CD14-positive monocyte (primary cell): ENCODE results near the gene CDKN1C. TPM values are rescaled to one million over a fixed set of nuclear protein-coding genes. Genes with fewer than 3 reads are reported as not detected.

ENCODE experiments used
- DNase-seq, 3 donors: peaks; one replicate each; pipeline ENCODE4 v3.0.0-alpha.2; 2011 to 2022
- H2AFZ ChIP-seq: 2 replicates; pipeline ENCODE4 v1.6.0; 2012; ENCODE audit warnings: mild to moderate bottlenecking, low read depth, low read length, inconsistent platforms; ENCODE audit not compliant: insufficient read depth, poor library complexity, severe bottlenecking
- H3K27ac ChIP-seq, 2 donors: 1 replicate in 1 of 2; 2 replicates in 1 of 2; pipeline ENCODE4 v1.5.1; 2012 to 2013; ENCODE audit warnings: low read length in 2 of 2, control low read depth in 1 of 2, inconsistent platforms in 1 of 2, low read depth in 1 of 2, mild to moderate bottlenecking in 1 of 2
- H3K27me3 ChIP-seq, 2 donors: one replicate each; pipeline versions ENCODE4 v1.6.0 to v1.6.1; 2011 to 2013; ENCODE audit warnings: low read length in 2 of 2; ENCODE audit not compliant: control insufficient read depth in 2 of 2, insufficient read depth in 2 of 2
- H3K36me3 ChIP-seq, 2 donors: replicated peaks in 1 of 2; 1 replicate in 1 of 2; 2 replicates in 1 of 2; pipeline versions ENCODE4 v1.5.1 to v1.6.1; 2012 to 2013; ENCODE audit warnings: low read length in 2 of 2, control low read depth in 1 of 2, inconsistent platforms in 1 of 2, mild to moderate bottlenecking in 1 of 2; ENCODE audit not compliant: insufficient read depth in 2 of 2, control insufficient read depth in 1 of 2
- H3K4me1 ChIP-seq, 2 donors: 1 replicate in 1 of 2; 2 replicates in 1 of 2; pipeline versions ENCODE4 v1.5.1 to v1.6.1; 2012 to 2013; ENCODE audit warnings: low read length in 2 of 2, control low read depth in 1 of 2, inconsistent platforms in 1 of 2, mild to moderate bottlenecking in 1 of 2, moderate library complexity in 1 of 2; ENCODE audit not compliant: insufficient read depth in 2 of 2, control insufficient read depth in 1 of 2
- H3K4me2 ChIP-seq: replicated peaks from 2 replicates; pipeline ENCODE3; 2012; ENCODE audit warnings: low read length, moderate library complexity, mild to moderate bottlenecking; ENCODE audit not compliant: poor library complexity, severe bottlenecking; ENCODE audit errors: extremely low read depth
- H3K4me3 ChIP-seq, 3 experiments: fragments of 200-600 bp in 1 of 3; sonication (generic) in 1 of 3; replicated peaks in 1 of 3; 1 replicate in 2 of 3; 2 replicates in 1 of 3; pipeline ENCODE4 v1.5.1; 2011 to 2013; ENCODE audit warnings: low read length in 3 of 3, mild to moderate bottlenecking in 3 of 3, control low read depth in 2 of 3, low read depth in 2 of 3, inconsistent platforms in 1 of 3, moderate library complexity in 1 of 3
- H3K79me2 ChIP-seq: 2 replicates; pipeline ENCODE4 v1.6.0; 2012; ENCODE audit warnings: mild to moderate bottlenecking, control low read depth, inconsistent platforms, low read length, moderate library complexity; ENCODE audit not compliant: insufficient read depth
- H3K9ac ChIP-seq: 2 replicates; pipeline ENCODE4 v1.6.0; 2017; ENCODE audit warnings: low read length, mild to moderate bottlenecking; ENCODE audit not compliant: insufficient read depth, poor library complexity, severe bottlenecking
- H3K9me3 ChIP-seq, 2 donors: replicated peaks in 1 of 2; 1 replicate in 1 of 2; 2 replicates in 1 of 2; pipeline versions ENCODE4 v1.5.1 to v1.6.1; 2012 to 2013; ENCODE audit warnings: low read length in 2 of 2, control low read depth in 1 of 2; ENCODE audit not compliant: control insufficient read depth in 1 of 2, insufficient read depth in 1 of 2
- H4K20me1 ChIP-seq: 2 replicates; pipeline ENCODE4 v1.6.0; 2012; ENCODE audit warnings: mild to moderate bottlenecking, low read length, control low read depth, moderate library complexity; ENCODE audit not compliant: insufficient read depth
- H3K27ac Mint-ChIP-seq, 7 donors: one replicate each; pipeline ENCODE4 v1.8.0; 2020; ENCODE audit warnings: mild to moderate bottlenecking in 7 of 7, mixed read lengths in 7 of 7, moderate library complexity in 6 of 7, inconsistent platforms in 2 of 7
- H3K27me3 Mint-ChIP-seq, 3 donors: one replicate each; pipeline ENCODE4 v1.8.0; 2021 to 2022; ENCODE audit warnings: low read depth in 3 of 3, mild to moderate bottlenecking in 3 of 3, mixed read lengths in 3 of 3, moderate library complexity in 3 of 3, inconsistent platforms in 1 of 3
- H3K36me3 Mint-ChIP-seq, 2 donors: one replicate each; pipeline ENCODE4 v1.8.0; 2020; ENCODE audit warnings: mixed read lengths in 2 of 2, inconsistent platforms in 1 of 2, mild to moderate bottlenecking in 1 of 2
- H3K4me1 Mint-ChIP-seq: one replicate; pipeline ENCODE4 v1.8.0; 2020; ENCODE audit warnings: mild to moderate bottlenecking, mixed read lengths
- H3K4me3 Mint-ChIP-seq, 2 donors: one replicate each; pipeline ENCODE4 v1.8.0; 2020; ENCODE audit warnings: mild to moderate bottlenecking in 2 of 2, mixed read lengths in 2 of 2, moderate library complexity in 1 of 2
- H3K9me3 Mint-ChIP-seq, 7 donors: one replicate each; pipeline ENCODE4 v1.8.0; 2020 to 2022; ENCODE audit warnings: mixed read lengths in 7 of 7, mild to moderate bottlenecking in 6 of 7, moderate library complexity in 6 of 7, inconsistent platforms in 2 of 7
- CTCF ChIP-seq: fragments of 200-600 bp; IDR thresholded peaks from one replicate; pipeline ENCODE4 v1.8.0; 2022; ENCODE audit warnings: antibody characterized with exemption, mild to moderate bottlenecking
- WGBS: methylation state at CpG from one replicate; pipeline ENCODE4 v1.1.5; 2013; ENCODE audit warnings: missing lambda C conversion rate; ENCODE audit not compliant: insufficient coverage; 5-methylcytosine and 5-hydroxymethylcytosine counted together
- intact Hi-C, 2 donors: fragments of 100-400 bp; cut with micrococcal nuclease; formaldehyde crosslinking; loops; one replicate each; pipeline versions ENCODE4 v1.15.0 to v1.15.1; 2023
- polyA plus RNA-seq, 3 donors: library from polyadenylated mRNA; depleted of rRNA in 1 of 3; unstranded in 2 of 3; stranded (reverse) in 1 of 3; fragments of 300-500 nt in 2 of 3; fragments of >200 nt in 1 of 3; fragmentation: Illumina TruSeq in 2 of 3; gene quantifications; 1 replicate in 2 of 3; 2 replicates in 1 of 3; pipeline ENCODE4 v1.2.3, GENCODE V29; 2012 to 2021

Gene CDKN1C
- polyA plus RNA-seq, 3 donors: 3.2 to 36.4 (median 4.7) TPM

GRCh38 chr11:2917842-2918490 lies 32.4 kb upstream of the CDKN1C start:
- WGBS: 82% methylated on average over 23 of the region's 25 CpGs
- peaks cover 15 to 18% (median 15%) of the 10 kb centered on the region in 3 donors for H3K27me3 Mint-ChIP-seq
- Histone ChIP-seq H3K79me2 (no peaks in the 10 kb centered on the region), H3K27ac (no peak overlapping the region), H2AFZ (no peak overlapping the region), H3K27me3 (peaks cover 0 to 3% of the 10 kb centered on the region in 2 donors), H3K4me3 (no peak overlapping the region), H3K9me3 (no peaks in the 10 kb centered on the region), H3K36me3 (no peaks in the 10 kb centered on the region), H3K9ac (no peak overlapping the region), H3K4me2 (no peak overlapping the region), H3K4me1 (no peaks in the 10 kb centered on the region), H4K20me1 (peaks cover 11% of the 10 kb centered on the region)
- no peak for DNase-seq
- TF ChIP-seq CTCF: no peak
- no peak overlapping the region for H3K4me3 Mint-ChIP-seq
- H3K27ac Mint-ChIP-seq: peak overlapping the region in 1 of 7 donors; percentile 53
- H3K36me3 Mint-ChIP-seq: peaks cover 0 to 2% of the 10 kb centered on the region in 2 donors
- peaks cover 0 to 2% (median 0%) of the 10 kb centered on the region in 7 donors for H3K9me3 Mint-ChIP-seq
- peaks cover 10% of the 10 kb centered on the region for H3K4me1 Mint-ChIP-seq
- intact Hi-C loops: no loop called here

- H3K4me1 ChIP-seq: no peaks in the 10 kb centered on the region
- H3K4me2 ChIP-seq: no peak overlapping the region
- no peak for TF ChIP-seq CTCF
- no peaks in the 10 kb centered on the region for H3K79me2 ChIP-seq
- peaks cover 0 to 3% of the 10 kb centered on the region in 2 donors for H3K27me3 ChIP-seq
- H3K9ac ChIP-seq: no peak overlapping the region
- H3K36me3 ChIP-seq: no peaks in the 10 kb centered on the region
- intact Hi-C loops: no loop called here
- H3K9me3 ChIP-seq: no peaks in the 10 kb centered on the region
- H3K27me3 Mint-ChIP-seq: peaks cover 15 to 18% (median 15%) of the 10 kb centered on the region in 3 donors
- no peak overlapping the region for H2AFZ ChIP-seq
- H3K36me3 Mint-ChIP-seq: peaks cover 0 to 2% of the 10 kb centered on the region in 2 donors
- H3K4me3 Mint-ChIP-seq: no peak overlapping the region
- H3K4me1 Mint-ChIP-seq: peaks cover 10% of the 10 kb centered on the region
- no peak overlapping the region for H3K27ac ChIP-seq
- 90% methylated on average over 16 of the region's 16 CpGs for WGBS
- peaks cover 0 to 2% (median 0%) of the 10 kb centered on the region in 7 donors for H3K9me3 Mint-ChIP-seq
- DNase-seq: no peak
- H4K20me1 ChIP-seq: peaks cover 16% of the 10 kb centered on the region
- no peak overlapping the region for H3K27ac Mint-ChIP-seq
- no peak overlapping the region for H3K4me3 ChIP-seq
Measured at GRCh38 chr11:2916892-2917645, 31.5 kb upstream of the CDKN1C start.
